ENCODE data around the gene XPNPEP2. TPM values are rescaled to one million over a fixed set of nuclear protein-coding genes. Genes with fewer than 3 reads are reported as not detected.
A peak's percentile ranks its signal among the peaks of the same experiment; 100 is the strongest.

The XPNPEP2 gene
- total and polyA plus RNA-seq, 9 of the 15 experiments (the other 6 are each of a cell fraction or from before 2014, with no cell fraction given), result 0.03 to 0.19 (median 0.09) TPM; not detected in 5

GRCh38 chrX:129719931-129720530 lies 18.7 kb upstream of the XPNPEP2 start:
- BruUV-seq (replicated peaks), result no TSS peak
- Histone ChIP-seq H3K4me1 (replicated peaks in 1 of 2; ENCODE audit: control insufficient read depth in 2 of 2, insufficient read depth in 2 of 2, low read length in 2 of 2) (peaks cover 0 to 4% of the 10 kb centered on the region in 2 experiments; a peak in 1 of 5 replicates), H4K20me1 (replicated peaks; ENCODE audit: control insufficient read depth, insufficient read depth, low read length) (no peaks in the 10 kb centered on the region), H3K4me2 (ENCODE audit: insufficient read depth, low read length) (no peak overlapping the region), H3K4me3 (no peak overlapping the region), H3K9me3 (replicated peaks; ENCODE audit: control insufficient read depth, insufficient read depth, low read depth, low read length) (no peaks in the 10 kb centered on the region), H2AFZ (ENCODE audit: low read depth, low read length) (no peak overlapping the region), H3K36me3 (ENCODE audit: control insufficient read depth, insufficient read depth, low read length) (no peaks in the 10 kb centered on the region), H3K79me2 (ENCODE audit: control insufficient read depth, insufficient read depth, low read length) (no peaks in the 10 kb centered on the region), H3K27me3 (ENCODE audit: control insufficient read depth in 2 of 2, insufficient read depth in 2 of 2, low read length in 2 of 2) (peaks cover 7 to 27% of the 10 kb centered on the region in 2 experiments), H3K9me1 (ENCODE audit: control insufficient read depth, insufficient read depth, low read length) (no peaks in the 10 kb centered on the region), H3K9ac (ENCODE audit: insufficient read depth in 1 of 2, low read depth in 2 of 2, low read length in 2 of 2) (no peak overlapping the region), H3K27ac (ENCODE audit: extremely low read depth, low read depth, low read length) (no peak overlapping the region)
- POLR2A ChIA-PET, result no interaction called here
- TF ChIP-seq ZNF609 (CRISPR knock-in tag; IDR thresholded peaks at IDR 0.05; ENCODE audit: borderline replicate concordance), result no peak
- no peak for TF ChIP-seq ZFP1 (CRISPR knock-in tag; IDR thresholded peaks at IDR 0.05)
- no peak for TF ChIP-seq CSDE1 (IDR thresholded peaks at IDR 0.05)
- TF ChIP-seq ZNF316 (IDR thresholded peaks at IDR 0.05), result 0 out of 2 replicates have a peak, but pooled peaks have one; percentile 5
- TF ChIP-seq PRMT5 (CRISPR knock-in tag; IDR thresholded peaks at IDR 0.05), result no peak
- no peak for TF ChIP-seq RFX7 (CRISPR knock-in tag; IDR thresholded peaks at IDR 0.05)
- TF ChIP-seq SNAPC5 (CRISPR knock-in tag; IDR thresholded peaks at IDR 0.05), result no peak
- TF ChIP-seq ZNF224 (CRISPR knock-in tag; IDR thresholded peaks at IDR 0.05), result no peak
- no peak for TF ChIP-seq NFXL1 (CRISPR knock-in tag; IDR thresholded peaks at IDR 0.05)
- ATAC-seq (no peak), DNase-seq (ENCODE audit: extremely low read depth in 1 of 4, low spot score in 3 of 4) (no peak), FAIRE-seq (no peak)
- 3% methylated on average over 6 of the region's 11 CpGs for WGBS (ENCODE audit: insufficient coverage, low coverage, missing lambda C conversion rate)
- intact Hi-C loops (cut with micrococcal nuclease) (no loop called here), in situ Hi-C loops (cut with MboI) (no loop called here)
- CTCF ChIA-PET (ENCODE audit: low intra/inter-chr PET ratio), result no interaction called here

Data from K562 (cell line).